GM19099 (cell line): ENCODE results near the gene BFSP1.

Experiments used
- POLR2A ChIP-seq: IDR thresholded peaks from 3 replicates; pipeline ENCODE4 v1.6.1; 2011; ENCODE audit warnings: low read depth; ENCODE audit not compliant: insufficient read length; ENCODE audit errors: extremely low read depth

The BFSP1 gene

GRCh38 chr20:17508756-17509155 lies 22.4 kb downstream of the BFSP1 start:
- no peak for TF ChIP-seq POLR2A

GRCh38 chr20:17507531-17507930 lies 23.6 kb downstream of the BFSP1 start:
- no peak for TF ChIP-seq POLR2A

DNA sequence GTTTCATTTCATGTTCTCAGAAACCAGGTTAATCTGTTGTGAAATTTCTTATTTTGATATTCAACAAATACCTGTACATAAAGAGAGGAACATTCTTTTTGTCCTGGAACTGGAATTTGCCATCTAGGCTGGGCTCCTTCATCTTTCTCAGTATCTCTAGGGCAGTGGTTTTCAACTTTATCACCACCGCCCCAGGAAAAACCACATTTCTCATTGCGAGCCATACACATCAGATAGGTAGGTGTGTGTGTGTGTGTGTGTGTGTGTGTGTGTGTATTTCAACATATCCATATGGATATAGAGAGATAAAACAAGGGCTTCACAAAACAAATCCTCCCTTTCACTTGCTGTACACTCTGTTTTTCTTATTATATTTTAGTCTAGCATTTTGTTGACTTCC lies 24.1 kb downstream of the BFSP1 start:
- no peak for TF ChIP-seq POLR2A

DNA sequence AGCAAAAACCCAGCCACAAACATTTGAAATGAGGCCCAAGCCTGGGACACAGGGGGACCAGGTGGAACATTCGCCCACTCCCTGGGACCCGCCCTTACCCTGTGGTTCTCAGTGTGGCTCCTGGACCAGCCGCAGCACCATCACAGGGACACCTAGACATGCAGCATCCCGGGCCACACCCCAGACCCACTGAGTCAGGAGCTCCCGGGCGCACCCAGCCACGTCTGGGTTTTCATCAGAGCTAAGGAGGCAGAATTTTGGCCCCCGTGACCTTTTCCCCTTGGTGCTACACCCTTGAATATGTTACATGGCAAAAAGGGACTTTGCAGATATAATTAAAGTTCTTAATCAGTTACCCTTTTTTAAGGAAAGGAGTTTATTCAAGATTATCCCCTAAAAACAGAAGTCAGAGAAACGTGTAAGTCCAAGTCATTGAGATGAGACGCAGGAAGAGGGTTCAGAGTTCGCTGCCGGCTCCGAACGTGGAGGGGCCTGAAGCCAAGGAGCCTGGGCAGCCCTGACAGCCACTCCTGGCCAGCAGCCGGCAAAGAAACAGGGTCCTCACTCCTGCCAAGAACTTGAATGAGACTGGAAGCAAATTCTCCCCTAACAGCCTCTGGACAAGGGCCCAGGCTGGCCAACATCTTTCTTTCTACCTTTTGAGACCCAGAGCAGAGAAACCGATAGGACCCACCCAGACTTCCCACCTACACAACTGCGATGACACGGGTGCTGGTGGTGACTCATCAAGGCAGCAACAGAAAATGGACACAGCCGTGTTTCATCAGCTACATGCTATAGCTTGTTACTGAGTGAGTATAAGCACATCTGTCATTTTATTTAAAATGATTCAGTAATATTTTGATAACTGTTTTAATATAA lies 25.3 kb downstream of the BFSP1 start:
- TF ChIP-seq POLR2A = no peak

GRCh38 chr20:17504898-17505635 lies 26.1 kb downstream of the BFSP1 start:
- TF ChIP-seq POLR2A = no peak

DNA sequence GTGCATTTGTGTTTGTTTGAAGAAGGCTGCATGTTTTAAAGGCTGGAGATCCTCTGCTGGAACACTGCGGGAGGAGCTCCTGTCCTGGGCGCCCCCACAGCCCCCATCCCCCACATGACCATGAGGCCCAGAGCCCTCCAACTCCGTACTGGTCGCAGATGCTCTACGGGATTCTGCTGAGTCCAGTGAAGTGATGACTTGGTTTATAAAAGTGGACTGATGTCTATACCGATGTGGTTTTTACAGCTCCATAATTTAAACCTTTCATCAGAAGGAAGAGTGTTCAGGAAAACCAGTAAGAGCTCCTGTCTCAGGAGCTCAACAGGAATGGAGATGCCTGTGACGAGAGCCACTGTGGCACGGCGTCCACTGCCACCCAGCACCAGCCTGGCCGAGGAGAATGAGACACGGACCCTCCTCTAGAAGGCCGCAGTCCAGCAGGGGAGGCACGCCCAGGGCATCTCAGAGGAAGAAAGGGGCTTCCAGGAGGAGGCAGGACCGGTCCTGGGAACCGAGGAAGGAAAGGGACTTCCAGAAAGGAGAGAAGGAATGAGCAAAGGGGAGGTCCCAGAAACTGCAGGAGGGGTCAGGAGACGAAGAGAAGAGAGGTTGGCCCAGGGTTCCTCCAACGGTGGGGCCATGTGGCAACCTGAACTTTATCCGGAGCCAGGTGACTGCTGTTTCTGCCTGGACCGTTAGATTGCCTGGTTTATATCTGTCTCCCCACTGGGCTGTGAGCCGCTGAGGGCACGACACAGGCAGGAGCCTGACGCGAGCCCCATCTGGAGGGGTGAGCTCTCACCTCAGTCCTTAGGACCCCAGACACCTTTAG lies 26.9 kb downstream of the BFSP1 start:
- no peak for TF ChIP-seq POLR2A

GRCh38 chr20:17503301-17504065 lies 27.7 kb downstream of the BFSP1 start:
- no peak for TF ChIP-seq POLR2A

DNA sequence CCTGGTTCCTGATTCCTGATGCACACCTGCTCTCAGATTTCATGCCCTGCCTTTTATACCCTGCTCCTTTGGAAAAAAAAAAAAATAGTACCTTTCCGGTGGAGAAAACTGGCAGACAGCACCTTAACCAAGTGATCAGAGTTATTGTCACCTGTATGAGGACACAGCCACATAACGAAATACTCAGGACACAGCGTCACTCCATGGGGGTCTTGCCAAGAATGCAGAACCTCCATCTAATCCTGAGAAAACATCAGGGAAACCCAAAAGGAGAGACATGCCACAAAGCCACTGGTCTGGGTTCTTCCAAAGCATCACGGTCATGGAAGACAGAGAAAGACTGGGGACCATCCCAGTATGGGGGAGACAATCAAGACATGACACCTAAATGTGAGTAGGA lies 29.1 kb downstream of the BFSP1 start:
- TF ChIP-seq POLR2A = no peak

DNA sequence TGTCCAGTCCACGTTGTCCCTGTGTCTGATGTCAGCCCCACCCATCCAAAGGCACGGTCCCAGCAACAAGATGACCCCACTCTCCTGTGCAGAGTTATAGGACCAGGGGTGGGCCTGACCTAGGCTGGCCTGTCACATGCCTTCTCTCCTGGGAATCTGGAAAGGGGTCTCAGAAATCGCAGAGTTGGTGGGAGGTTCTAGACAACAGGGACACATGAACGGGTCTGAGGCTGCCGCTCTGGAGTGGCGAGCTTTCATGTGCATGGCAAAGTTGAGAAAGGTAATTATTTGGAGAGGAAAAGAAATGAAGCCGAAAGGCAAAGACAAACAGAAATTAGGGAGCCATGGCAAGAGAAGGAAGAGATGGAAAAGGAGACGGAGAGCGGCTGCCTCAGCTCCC lies 29.5 kb downstream of the BFSP1 start:
- TF ChIP-seq POLR2A = no peak

- TF ChIP-seq POLR2A = no peak
These were observed 30.4 kb downstream of the BFSP1 start for GRCh38 chr20:17500826-17501225.

DNA sequence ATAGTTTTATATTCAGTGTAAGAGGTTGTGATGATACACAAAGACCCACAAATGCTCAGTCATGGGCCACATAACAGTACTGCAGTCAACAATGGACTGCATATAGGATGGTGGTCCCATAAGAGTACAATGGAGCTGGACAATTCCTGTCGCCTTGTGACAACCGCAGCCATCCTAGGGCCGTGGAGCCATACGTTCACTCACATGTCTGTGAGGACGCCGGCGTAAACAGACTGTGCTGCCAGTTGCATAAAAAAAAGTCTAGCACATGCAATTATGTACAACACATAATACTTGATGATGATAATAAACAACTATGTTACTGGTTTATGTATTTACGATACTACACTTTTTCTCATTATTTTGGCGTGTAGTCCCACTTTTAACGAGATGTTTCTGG lies 30.9 kb downstream of the BFSP1 start:
- TF ChIP-seq POLR2A = no peak

DNA sequence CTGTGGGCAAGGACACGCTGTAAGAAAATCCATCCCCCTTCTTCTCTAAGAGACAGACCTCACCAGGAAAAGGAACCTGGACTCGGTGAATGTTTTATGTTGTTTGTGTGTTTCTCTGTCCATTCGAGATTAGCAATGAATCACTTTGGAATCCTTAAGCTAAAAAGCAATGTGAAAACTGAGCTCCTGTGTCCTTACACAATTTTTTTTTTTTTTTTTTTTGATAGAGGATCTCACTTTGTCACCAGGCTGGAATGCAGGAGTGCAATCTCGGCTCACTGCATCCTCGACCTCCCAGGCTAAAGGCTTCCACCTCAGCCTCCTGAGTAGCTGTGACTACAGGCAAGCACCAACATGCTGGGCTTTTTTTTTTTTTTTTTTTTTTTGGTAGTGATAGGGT lies 32.1 kb downstream of the BFSP1 start:
- TF ChIP-seq POLR2A = no peak

- no peak for TF ChIP-seq POLR2A
These were observed 32.5 kb downstream of the BFSP1 start for GRCh38 chr20:17498641-17499040.

GRCh38 chr20:17497821-17498580 lies 33.2 kb downstream of the BFSP1 start:
- TF ChIP-seq POLR2A = no peak
